Ishikawa (cell line): ENCODE results near the gene SCAMP3.

Experiments used
- CEBPB ChIP-seq: IDR thresholded peaks from 2 replicates; pipeline ENCODE4 v1.6.1; 2012
- CREB1 ChIP-seq: IDR thresholded peaks from 2 replicates; pipeline ENCODE4 v1.6.1; 2012; ENCODE audit warnings: low read depth
- EGR1 ChIP-seq: IDR thresholded peaks from 2 replicates; pipeline ENCODE4 v1.6.1; 2012
- EP300 ChIP-seq: IDR thresholded peaks from 2 replicates; pipeline ENCODE4 v1.6.1; 2012; ENCODE audit warnings: borderline replicate concordance
- FOXM1 ChIP-seq: IDR thresholded peaks from 2 replicates; pipeline ENCODE4 v1.6.1; 2012; ENCODE audit warnings: low read depth, borderline replicate concordance
- NFIC ChIP-seq: IDR thresholded peaks from 2 replicates; pipeline ENCODE4 v1.6.1; 2012
- RAD21 ChIP-seq: IDR thresholded peaks from 2 replicates; pipeline ENCODE4 v1.6.1; 2012; ENCODE audit warnings: low read depth
- TAF1 ChIP-seq: IDR thresholded peaks from 2 replicates; pipeline ENCODE4 v1.6.1; 2012; ENCODE audit warnings: low read depth, mild to moderate bottlenecking
- TCF12 ChIP-seq: IDR thresholded peaks from 2 replicates; pipeline ENCODE4 v1.6.1; 2012; ENCODE audit warnings: low read depth
- TEAD4 ChIP-seq: IDR thresholded peaks from 2 replicates; pipeline ENCODE4 v1.6.1; 2012
- YY1 ChIP-seq: IDR thresholded peaks from 2 replicates; pipeline ENCODE4 v1.6.1; 2012; ENCODE audit warnings: low read depth
- ZBTB7A ChIP-seq: IDR thresholded peaks from 2 replicates; pipeline ENCODE4 v1.6.1; 2012; ENCODE audit warnings: low read depth
- TF ChIP-seq, protein P1 (sequence below): IDR thresholded peaks from 2 replicates; pipeline ENCODE4 v1.6.1; 2012
- TF ChIP-seq, protein P2 (sequence below): IDR thresholded peaks from 2 replicates; pipeline ENCODE4 v1.6.1; 2012
- TF ChIP-seq, protein P3 (sequence below): IDR thresholded peaks from 2 replicates; pipeline ENCODE4 v1.6.1; 2012; ENCODE audit warnings: low read depth, mild to moderate bottlenecking

SCAMP3 gene

DNA sequence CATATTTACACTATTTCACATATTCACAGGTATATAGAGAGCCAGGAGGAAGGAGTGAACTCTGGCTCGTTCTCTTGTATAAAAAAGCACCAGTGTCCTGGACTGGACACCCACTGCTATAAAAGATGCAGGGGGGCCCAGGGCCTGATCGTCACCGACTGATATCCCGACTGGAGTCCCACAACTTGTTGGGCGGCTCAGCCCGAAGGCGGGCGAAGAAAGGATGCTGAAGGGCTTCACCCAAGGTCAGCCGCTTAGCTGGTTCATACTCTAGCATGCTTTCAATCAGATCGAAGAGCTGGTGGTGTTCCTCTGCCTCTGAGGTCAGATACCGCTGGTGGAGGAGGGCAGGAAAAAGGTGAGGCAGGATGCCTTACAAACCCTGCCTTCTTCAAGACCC is 907 bp upstream of the SCAMP3 start:
- TF ChIP-seq EP300 = no peak
- TF ChIP-seq TEAD4 = no peak
- TF ChIP-seq RAD21 = no peak
- TF ChIP-seq FOXM1 = no peak
- TF ChIP-seq YY1 = no peak
- TF ChIP-seq, protein P1, sequence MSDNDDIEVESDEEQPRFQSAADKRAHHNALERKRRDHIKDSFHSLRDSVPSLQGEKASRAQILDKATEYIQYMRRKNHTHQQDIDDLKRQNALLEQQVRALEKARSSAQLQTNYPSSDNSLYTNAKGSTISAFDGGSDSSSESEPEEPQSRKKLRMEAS = no peak
- no peak for TF ChIP-seq EGR1
- TF ChIP-seq, protein P2, sequence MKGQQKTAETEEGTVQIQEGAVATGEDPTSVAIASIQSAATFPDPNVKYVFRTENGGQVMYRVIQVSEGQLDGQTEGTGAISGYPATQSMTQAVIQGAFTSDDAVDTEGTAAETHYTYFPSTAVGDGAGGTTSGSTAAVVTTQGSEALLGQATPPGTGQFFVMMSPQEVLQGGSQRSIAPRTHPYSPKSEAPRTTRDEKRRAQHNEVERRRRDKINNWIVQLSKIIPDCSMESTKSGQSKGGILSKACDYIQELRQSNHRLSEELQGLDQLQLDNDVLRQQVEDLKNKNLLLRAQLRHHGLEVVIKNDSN = no peak
- TF ChIP-seq NFIC = no peak
- no peak for TF ChIP-seq TCF12
- TF ChIP-seq, protein P3, sequence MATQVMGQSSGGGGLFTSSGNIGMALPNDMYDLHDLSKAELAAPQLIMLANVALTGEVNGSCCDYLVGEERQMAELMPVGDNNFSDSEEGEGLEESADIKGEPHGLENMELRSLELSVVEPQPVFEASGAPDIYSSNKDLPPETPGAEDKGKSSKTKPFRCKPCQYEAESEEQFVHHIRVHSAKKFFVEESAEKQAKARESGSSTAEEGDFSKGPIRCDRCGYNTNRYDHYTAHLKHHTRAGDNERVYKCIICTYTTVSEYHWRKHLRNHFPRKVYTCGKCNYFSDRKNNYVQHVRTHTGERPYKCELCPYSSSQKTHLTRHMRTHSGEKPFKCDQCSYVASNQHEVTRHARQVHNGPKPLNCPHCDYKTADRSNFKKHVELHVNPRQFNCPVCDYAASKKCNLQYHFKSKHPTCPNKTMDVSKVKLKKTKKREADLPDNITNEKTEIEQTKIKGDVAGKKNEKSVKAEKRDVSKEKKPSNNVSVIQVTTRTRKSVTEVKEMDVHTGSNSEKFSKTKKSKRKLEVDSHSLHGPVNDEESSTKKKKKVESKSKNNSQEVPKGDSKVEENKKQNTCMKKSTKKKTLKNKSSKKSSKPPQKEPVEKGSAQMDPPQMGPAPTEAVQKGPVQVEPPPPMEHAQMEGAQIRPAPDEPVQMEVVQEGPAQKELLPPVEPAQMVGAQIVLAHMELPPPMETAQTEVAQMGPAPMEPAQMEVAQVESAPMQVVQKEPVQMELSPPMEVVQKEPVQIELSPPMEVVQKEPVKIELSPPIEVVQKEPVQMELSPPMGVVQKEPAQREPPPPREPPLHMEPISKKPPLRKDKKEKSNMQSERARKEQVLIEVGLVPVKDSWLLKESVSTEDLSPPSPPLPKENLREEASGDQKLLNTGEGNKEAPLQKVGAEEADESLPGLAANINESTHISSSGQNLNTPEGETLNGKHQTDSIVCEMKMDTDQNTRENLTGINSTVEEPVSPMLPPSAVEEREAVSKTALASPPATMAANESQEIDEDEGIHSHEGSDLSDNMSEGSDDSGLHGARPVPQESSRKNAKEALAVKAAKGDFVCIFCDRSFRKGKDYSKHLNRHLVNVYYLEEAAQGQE = no peak
- TF ChIP-seq ZBTB7A = no peak
- TF ChIP-seq TAF1 = no peak
- TF ChIP-seq CREB1 = no peak
- no peak for TF ChIP-seq CEBPB

DNA sequence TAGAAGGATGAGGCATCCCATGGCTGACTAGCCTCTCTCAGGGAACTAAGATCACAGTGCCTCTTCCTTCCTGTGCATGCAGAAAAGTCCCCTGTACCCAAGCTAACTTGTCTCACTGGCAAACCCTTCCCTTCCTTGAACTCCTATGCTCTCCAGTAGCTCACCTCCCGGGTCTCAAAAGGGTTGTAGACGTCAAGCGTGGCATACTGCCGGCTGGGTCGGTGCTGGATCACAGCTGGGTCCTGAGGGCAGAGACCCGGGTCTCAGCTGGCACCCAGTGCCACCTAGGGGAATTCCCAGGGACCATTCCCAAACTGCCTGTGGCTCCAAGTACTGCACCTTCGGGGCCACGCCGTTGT is 688 bp downstream of the SCAMP3 start:
- TF ChIP-seq TCF12 = no peak; the same call in 1 of the 2 replicates

DNA sequence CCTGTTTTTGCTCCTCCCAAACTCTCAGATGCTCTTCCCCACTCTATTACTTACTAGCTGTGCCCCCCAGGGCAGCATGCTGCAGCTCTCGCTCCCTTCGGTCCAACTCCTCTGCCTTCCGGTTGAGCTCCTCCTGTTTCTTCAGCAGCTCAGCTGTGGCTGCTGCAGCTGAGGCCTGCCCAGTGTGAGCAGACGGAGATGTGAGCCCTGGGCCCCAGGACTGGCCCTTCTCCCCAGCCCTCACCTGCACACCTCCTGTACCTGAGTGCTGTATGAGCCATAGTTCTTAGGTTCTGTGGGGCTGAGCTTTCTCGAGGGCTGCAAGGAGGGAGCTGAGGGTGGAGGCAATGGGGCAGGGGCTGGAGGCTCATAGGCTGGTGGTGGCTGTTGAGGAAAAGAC is 1.9 kb downstream of the SCAMP3 start:
- TF ChIP-seq, protein P2 = no peak
- no peak for TF ChIP-seq TCF12
- TF ChIP-seq EGR1 = no peak
- TF ChIP-seq FOXM1 = no peak
- no peak for TF ChIP-seq NFIC
- TF ChIP-seq ZBTB7A = no peak
- TF ChIP-seq EP300 = no peak
- TF ChIP-seq TAF1 = no peak
- TF ChIP-seq YY1 = no peak

DNA sequence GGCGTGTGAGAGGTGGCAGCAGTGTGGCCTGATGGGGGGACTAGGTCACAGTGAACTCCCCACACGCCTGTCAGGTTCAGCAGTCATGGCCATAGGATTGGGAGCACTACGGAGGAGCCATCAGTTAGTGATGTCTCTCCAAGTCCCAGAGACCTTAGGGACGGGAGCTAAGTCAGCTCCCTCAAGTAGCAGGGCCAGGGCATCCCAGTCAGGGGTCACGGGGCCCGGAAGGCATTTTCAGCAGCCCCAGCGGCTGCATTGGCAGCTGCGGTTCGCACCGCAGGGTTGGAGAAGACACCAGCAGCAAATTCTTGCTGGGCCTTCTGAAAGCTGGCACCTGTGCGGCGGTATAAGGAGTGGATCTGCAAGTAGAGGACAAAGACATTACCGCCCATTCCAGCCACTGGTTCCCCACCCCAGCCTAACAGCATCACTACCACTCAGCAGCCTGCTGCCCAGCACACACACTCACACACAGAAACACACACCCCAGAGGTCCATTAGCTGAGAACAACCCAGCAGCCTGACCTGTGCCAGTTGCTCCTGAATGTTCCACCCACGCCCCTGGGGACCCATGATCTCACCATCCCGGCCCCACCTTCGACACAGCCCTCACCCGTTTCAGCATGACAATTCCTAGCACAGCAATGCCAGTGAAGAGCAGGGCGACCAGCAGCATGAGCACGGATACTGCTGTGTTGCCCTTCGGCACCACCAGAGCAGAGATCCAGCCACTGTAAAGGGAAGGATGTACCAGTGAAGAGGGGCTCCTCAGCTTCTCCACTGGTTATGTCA is 5.9 kb downstream of the SCAMP3 start:
- TF ChIP-seq CEBPB = no peak
- no peak for TF ChIP-seq TAF1
- TF ChIP-seq ZBTB7A = no peak
- TF ChIP-seq EGR1 = no peak
- no peak for TF ChIP-seq RAD21
- TF ChIP-seq FOXM1 = no peak
- TF ChIP-seq TEAD4 = no peak
- no peak for TF ChIP-seq CREB1
- TF ChIP-seq, protein P2 = no peak
- TF ChIP-seq, protein P1 = no peak
- TF ChIP-seq NFIC = no peak
- TF ChIP-seq EP300 = no peak
- no peak for TF ChIP-seq TCF12
- no peak for TF ChIP-seq YY1

DNA sequence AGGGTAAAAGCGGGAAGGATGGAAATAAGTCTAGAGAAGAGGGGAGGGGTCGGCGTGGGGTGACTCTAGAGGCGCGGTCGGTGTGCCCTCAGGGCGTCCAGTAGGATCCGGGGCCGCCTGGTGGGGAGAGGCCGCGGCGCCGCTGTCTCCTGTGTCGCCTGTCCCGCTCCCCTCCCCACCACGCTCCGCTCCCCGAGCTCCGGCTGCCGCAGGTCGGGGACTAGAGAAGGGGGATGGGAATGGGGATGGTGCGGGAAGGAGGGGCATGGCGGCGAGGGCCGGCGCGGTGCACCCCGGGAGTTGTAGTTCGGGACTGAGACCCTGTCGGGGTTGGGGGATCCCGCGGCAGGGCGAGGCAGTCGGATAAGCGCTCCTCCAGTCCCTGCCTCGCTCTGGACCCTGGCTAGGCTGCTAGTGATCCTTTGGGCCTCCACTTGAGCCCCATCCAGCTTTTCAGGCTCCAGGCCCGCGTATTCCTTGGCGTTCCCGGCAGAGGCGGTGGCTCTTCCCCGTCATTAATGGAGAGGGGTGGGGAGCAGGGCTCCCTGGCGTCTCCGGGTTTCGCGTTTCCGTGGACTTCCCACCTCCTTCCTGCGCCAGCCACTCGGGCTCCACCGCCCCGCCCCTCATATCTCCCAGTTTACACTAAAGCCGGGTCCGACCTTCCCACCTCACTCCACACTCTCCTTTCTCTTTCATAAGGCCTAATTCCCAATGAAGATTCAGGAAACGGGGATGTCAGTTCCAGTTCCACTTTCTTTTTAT is 6.7 kb downstream of the SCAMP3 start, which contains the start of gene ENTREP3:
TSS of gene ENTREP3 (minus strand) at position 241 of the 765 bp plus-strand sequence. CDS start 606 bp downstream, outside the sequence.
- TF ChIP-seq FOXM1 = no peak
- no peak for TF ChIP-seq EP300
- peak; percentile 9; the same call in 1 of the 2 replicates for TF ChIP-seq CREB1
- TF ChIP-seq EGR1 = no peak
- TF ChIP-seq TEAD4 = peak; percentile 49
- peak; percentile 87 for TF ChIP-seq YY1
- TF ChIP-seq TAF1 = peak; percentile 82
- TF ChIP-seq RAD21 = no peak
- peak; percentile 43; the same call in 1 of the 2 replicates for TF ChIP-seq TCF12
- TF ChIP-seq CEBPB = no peak
- peak; percentile 42 for TF ChIP-seq NFIC
- TF ChIP-seq, protein P2 = no peak
- peak; percentile 75; the same call in 1 of the 2 replicates for TF ChIP-seq ZBTB7A
- TF ChIP-seq, protein P3 = no peak
- TF ChIP-seq, protein P1 = peak; percentile 80
